ENCODE results near the gene WDR62.

DNA sequence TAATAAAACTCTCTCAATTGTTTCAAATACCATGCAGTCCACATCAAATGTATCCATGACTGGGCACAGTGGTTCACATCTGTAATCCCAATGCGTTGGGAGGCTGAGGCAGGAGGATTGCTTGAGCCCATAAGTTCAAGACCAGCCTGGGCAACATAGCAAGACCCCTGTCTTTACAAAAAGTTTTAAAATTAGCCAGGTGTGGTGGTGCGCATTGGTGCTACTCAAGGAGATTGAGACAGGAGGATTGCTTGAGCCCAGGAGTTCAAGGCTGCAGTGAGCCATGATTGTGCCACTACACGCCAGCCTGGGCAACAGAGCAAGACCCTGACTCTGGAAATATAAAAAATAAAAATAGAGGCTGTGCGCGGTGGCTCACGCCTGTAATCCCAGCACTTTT is 27.0 kb upstream of the WDR62 start:
- TF ChIP-seq EP300 (conservative IDR thresholded peaks at IDR 0.05; ENCODE audit: poor library complexity, severe bottlenecking) (no peak), RAD21 (conservative IDR thresholded peaks at IDR 0.05) (no peak), MXI1 (conservative IDR thresholded peaks at IDR 0.05; ENCODE audit: poor library complexity, severe bottlenecking) (no peak), POLR2AphosphoS5 (IDR thresholded peaks at IDR 0.05) (no peak), SMC3 (conservative IDR thresholded peaks at IDR 0.05; ENCODE audit: poor library complexity) (no peak)
- TF ChIP-seq, protein P1, sequence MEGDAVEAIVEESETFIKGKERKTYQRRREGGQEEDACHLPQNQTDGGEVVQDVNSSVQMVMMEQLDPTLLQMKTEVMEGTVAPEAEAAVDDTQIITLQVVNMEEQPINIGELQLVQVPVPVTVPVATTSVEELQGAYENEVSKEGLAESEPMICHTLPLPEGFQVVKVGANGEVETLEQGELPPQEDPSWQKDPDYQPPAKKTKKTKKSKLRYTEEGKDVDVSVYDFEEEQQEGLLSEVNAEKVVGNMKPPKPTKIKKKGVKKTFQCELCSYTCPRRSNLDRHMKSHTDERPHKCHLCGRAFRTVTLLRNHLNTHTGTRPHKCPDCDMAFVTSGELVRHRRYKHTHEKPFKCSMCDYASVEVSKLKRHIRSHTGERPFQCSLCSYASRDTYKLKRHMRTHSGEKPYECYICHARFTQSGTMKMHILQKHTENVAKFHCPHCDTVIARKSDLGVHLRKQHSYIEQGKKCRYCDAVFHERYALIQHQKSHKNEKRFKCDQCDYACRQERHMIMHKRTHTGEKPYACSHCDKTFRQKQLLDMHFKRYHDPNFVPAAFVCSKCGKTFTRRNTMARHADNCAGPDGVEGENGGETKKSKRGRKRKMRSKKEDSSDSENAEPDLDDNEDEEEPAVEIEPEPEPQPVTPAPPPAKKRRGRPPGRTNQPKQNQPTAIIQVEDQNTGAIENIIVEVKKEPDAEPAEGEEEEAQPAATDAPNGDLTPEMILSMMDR (IDR thresholded peaks at IDR 0.05; ENCODE audit: poor library complexity, severe bottlenecking): no peak
- TF ChIP-seq, protein P2, sequence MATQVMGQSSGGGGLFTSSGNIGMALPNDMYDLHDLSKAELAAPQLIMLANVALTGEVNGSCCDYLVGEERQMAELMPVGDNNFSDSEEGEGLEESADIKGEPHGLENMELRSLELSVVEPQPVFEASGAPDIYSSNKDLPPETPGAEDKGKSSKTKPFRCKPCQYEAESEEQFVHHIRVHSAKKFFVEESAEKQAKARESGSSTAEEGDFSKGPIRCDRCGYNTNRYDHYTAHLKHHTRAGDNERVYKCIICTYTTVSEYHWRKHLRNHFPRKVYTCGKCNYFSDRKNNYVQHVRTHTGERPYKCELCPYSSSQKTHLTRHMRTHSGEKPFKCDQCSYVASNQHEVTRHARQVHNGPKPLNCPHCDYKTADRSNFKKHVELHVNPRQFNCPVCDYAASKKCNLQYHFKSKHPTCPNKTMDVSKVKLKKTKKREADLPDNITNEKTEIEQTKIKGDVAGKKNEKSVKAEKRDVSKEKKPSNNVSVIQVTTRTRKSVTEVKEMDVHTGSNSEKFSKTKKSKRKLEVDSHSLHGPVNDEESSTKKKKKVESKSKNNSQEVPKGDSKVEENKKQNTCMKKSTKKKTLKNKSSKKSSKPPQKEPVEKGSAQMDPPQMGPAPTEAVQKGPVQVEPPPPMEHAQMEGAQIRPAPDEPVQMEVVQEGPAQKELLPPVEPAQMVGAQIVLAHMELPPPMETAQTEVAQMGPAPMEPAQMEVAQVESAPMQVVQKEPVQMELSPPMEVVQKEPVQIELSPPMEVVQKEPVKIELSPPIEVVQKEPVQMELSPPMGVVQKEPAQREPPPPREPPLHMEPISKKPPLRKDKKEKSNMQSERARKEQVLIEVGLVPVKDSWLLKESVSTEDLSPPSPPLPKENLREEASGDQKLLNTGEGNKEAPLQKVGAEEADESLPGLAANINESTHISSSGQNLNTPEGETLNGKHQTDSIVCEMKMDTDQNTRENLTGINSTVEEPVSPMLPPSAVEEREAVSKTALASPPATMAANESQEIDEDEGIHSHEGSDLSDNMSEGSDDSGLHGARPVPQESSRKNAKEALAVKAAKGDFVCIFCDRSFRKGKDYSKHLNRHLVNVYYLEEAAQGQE (IDR thresholded peaks at IDR 0.05; ENCODE audit: borderline replicate concordance): no peak

Data from neural cell (in vitro differentiated cells).